Trophoblast cell (in vitro differentiated cells and primary cell): ENCODE data around the gene SPPL3.

Experiments
- DNase-seq, 2 donors: peaks; one replicate each; pipeline ENCODE4 v3.0.0-alpha.2; 2016
- H2AFZ ChIP-seq: 2 replicates; pipeline ENCODE4 v1.6.1; 2013; ENCODE audit warnings: low read length, moderate library complexity, mild to moderate bottlenecking; ENCODE audit not compliant: insufficient read depth, poor library complexity
- H2AK5ac ChIP-seq: 2 replicates; pipeline ENCODE4 v1.6.1; 2013; ENCODE audit warnings: mild to moderate bottlenecking, low read length
- H2BK120ac ChIP-seq: 2 replicates; pipeline ENCODE4 v1.6.1; 2013; ENCODE audit warnings: low read length, mild to moderate bottlenecking, moderate library complexity; ENCODE audit not compliant: insufficient read depth, poor library complexity
- H2BK12ac ChIP-seq: 2 replicates; pipeline ENCODE4 v1.6.1; 2013; ENCODE audit warnings: mild to moderate bottlenecking, low read length, moderate library complexity
- H2BK5ac ChIP-seq: 2 replicates; pipeline ENCODE4 v1.6.1; 2013; ENCODE audit warnings: low read length, low read depth, moderate library complexity, mild to moderate bottlenecking; ENCODE audit not compliant: poor library complexity
- H3K14ac ChIP-seq: 2 replicates; pipeline ENCODE4 v1.6.1; 2013; ENCODE audit warnings: mild to moderate bottlenecking, low read length
- H3K18ac ChIP-seq: 2 replicates; pipeline ENCODE4 v1.6.1; 2013; ENCODE audit warnings: mild to moderate bottlenecking, low read length
- H3K23ac ChIP-seq: 2 replicates; pipeline ENCODE4 v1.6.1; 2013; ENCODE audit warnings: low read length
- H3K27ac ChIP-seq: 2 replicates; pipeline ENCODE4 v1.5.1; 2013; ENCODE audit warnings: low read depth, mild to moderate bottlenecking, inconsistent platforms, low read length, moderate library complexity
- H3K27me3 ChIP-seq: 2 replicates; pipeline ENCODE4 v1.6.1; 2013; ENCODE audit warnings: inconsistent platforms, mild to moderate bottlenecking, low read length, moderate library complexity; ENCODE audit not compliant: insufficient read depth
- H3K36me3 ChIP-seq, 2 experiments: 1 replicate in 1 of 2; 2 replicates in 1 of 2; pipeline ENCODE4 v1.6.1; 2013; ENCODE audit warnings: low read length in 2 of 2, mild to moderate bottlenecking in 2 of 2, moderate library complexity in 1 of 2; ENCODE audit not compliant: insufficient read depth in 2 of 2, control insufficient read depth in 1 of 2
- H3K4ac ChIP-seq: 2 replicates; pipeline ENCODE4 v1.6.1; 2013; ENCODE audit warnings: low read depth, mild to moderate bottlenecking, low read length, moderate library complexity
- H3K4me1 ChIP-seq, 2 experiments: 1 replicate in 1 of 2; 2 replicates in 1 of 2; pipeline ENCODE4 v1.6.1; 2013; ENCODE audit warnings: low read length in 2 of 2, mild to moderate bottlenecking in 2 of 2, moderate library complexity in 1 of 2; ENCODE audit not compliant: insufficient read depth in 2 of 2, control insufficient read depth in 1 of 2
- H3K4me2 ChIP-seq: 2 replicates; pipeline ENCODE4 v1.6.1; 2013; ENCODE audit warnings: inconsistent platforms, mild to moderate bottlenecking, low read length, moderate library complexity
- H3K4me3 ChIP-seq: 2 replicates; pipeline ENCODE4 v1.5.1; 2013; ENCODE audit warnings: mild to moderate bottlenecking, low read depth, low read length, inconsistent platforms
- H3K79me1 ChIP-seq: one replicate; pipeline ENCODE4 v1.6.1; 2013; ENCODE audit warnings: low read length
- H3K79me2 ChIP-seq: 2 replicates; pipeline ENCODE4 v1.6.1; 2013; ENCODE audit warnings: low read length, mild to moderate bottlenecking; ENCODE audit not compliant: control insufficient read depth, insufficient read depth, poor library complexity
- H3K9ac ChIP-seq: 2 replicates; pipeline ENCODE4 v1.6.1; 2013; ENCODE audit warnings: mild to moderate bottlenecking, low read length
- H3K9me3 ChIP-seq: 2 replicates; pipeline ENCODE4 v1.6.1; 2013; ENCODE audit warnings: low read depth, mild to moderate bottlenecking, control low read depth, inconsistent platforms, low read length; ENCODE audit not compliant: insufficient read depth
- H4K12ac ChIP-seq: 2 replicates; pipeline ENCODE4 v1.6.1; 2013; ENCODE audit warnings: low read depth, mild to moderate bottlenecking, low read length, moderate library complexity
- H4K8ac ChIP-seq: 2 replicates; pipeline ENCODE4 v1.6.1; 2013; ENCODE audit warnings: low read depth, mild to moderate bottlenecking, low read length, moderate library complexity
- H4K91ac ChIP-seq: one replicate; pipeline ENCODE4 v1.6.1; 2013; ENCODE audit warnings: low read depth, mild to moderate bottlenecking, low read length, moderate library complexity
- WGBS: extraction: QIAGEN DNeasy Blood & Tissue Kit; methylation state at CpG from one replicate; pipeline ENCODE4 v1.1.7; 2013; ENCODE audit warnings: missing lambda C conversion rate; ENCODE audit not compliant: insufficient read length, insufficient coverage; ENCODE audit errors: extremely low coverage; 5-methylcytosine and 5-hydroxymethylcytosine counted together

The SPPL3 gene

GRCh38 chr12:120834489-120835303 is 69.5 kb downstream of the SPPL3 start:
- Histone ChIP-seq H3K27me3 (no peaks in the 10 kb centered on the region), H4K8ac (no peak overlapping the region), H3K79me2 (peaks cover 2% of the 10 kb centered on the region), H2AK5ac (no peak overlapping the region), H4K12ac (no peak overlapping the region), H3K79me1 (no peaks in the 10 kb centered on the region), H3K4me1 (peaks cover 0 to 3% of the 10 kb centered on the region in 2 experiments), H4K91ac (no peak overlapping the region), H3K18ac (no peak overlapping the region), H3K4me2 (no peak overlapping the region), H2BK5ac (no peak overlapping the region), H2BK12ac (no peak overlapping the region), H3K9ac (no peak overlapping the region), H3K14ac (no peak overlapping the region), H3K27ac (no peak overlapping the region), H3K4me3 (no peak overlapping the region), H2AFZ (no peak overlapping the region), H3K36me3 (no peaks in the 10 kb centered on the region), H3K9me3 (no peaks in the 10 kb centered on the region), H2BK120ac (no peak overlapping the region), H3K4ac (no peak overlapping the region), H3K23ac (no peak overlapping the region)
- WGBS: no CpG with 5 or more reads among the region's 4 CpGs
- no peak for DNase-seq

GRCh38 chr12:120833849-120834248 is 70.3 kb downstream of the SPPL3 start:
- no peak overlapping the region for H3K14ac ChIP-seq
- H3K4me1 ChIP-seq: peaks cover 0 to 3% of the 10 kb centered on the region in 2 experiments
- H4K12ac ChIP-seq: no peak overlapping the region
- no peak overlapping the region for H4K8ac ChIP-seq
- no peak overlapping the region for H3K4me2 ChIP-seq
- DNase-seq: peak in 1 of 2 donors; percentile 36
- H2BK12ac ChIP-seq: no peak overlapping the region
- no peaks in the 10 kb centered on the region for H3K9me3 ChIP-seq
- H3K4me3 ChIP-seq: no peak overlapping the region
- no peak overlapping the region for H2AFZ ChIP-seq
- no peak overlapping the region for H2BK120ac ChIP-seq
- H3K27ac ChIP-seq: no peak overlapping the region
- no CpG with 5 or more reads among the region's 4 CpGs for WGBS
- H2BK5ac ChIP-seq: no peak overlapping the region
- no peak overlapping the region for H2AK5ac ChIP-seq
- no peak overlapping the region for H3K9ac ChIP-seq
- no peak overlapping the region for H4K91ac ChIP-seq
- no peak overlapping the region for H3K18ac ChIP-seq
- no peaks in the 10 kb centered on the region for H3K27me3 ChIP-seq
- no peak overlapping the region for H3K23ac ChIP-seq
- H3K79me1 ChIP-seq: no peaks in the 10 kb centered on the region
- peaks cover 2% of the 10 kb centered on the region for H3K79me2 ChIP-seq
- no peaks in the 10 kb centered on the region for H3K36me3 ChIP-seq
- no peak overlapping the region for H3K4ac ChIP-seq

- Histone ChIP-seq H3K18ac (no peak overlapping the region), H3K79me2 (peaks cover 4% of the 10 kb centered on the region), H2AFZ (no peak overlapping the region), H3K23ac (no peak overlapping the region), H4K12ac (no peak overlapping the region), H3K36me3 (no peaks in the 10 kb centered on the region), H4K8ac (no peak overlapping the region), H4K91ac (no peak overlapping the region), H3K27me3 (no peaks in the 10 kb centered on the region), H2BK12ac (no peak overlapping the region), H3K14ac (no peak overlapping the region), H2BK120ac (no peak overlapping the region), H3K4me1 (peaks cover 0 to 3% of the 10 kb centered on the region in 2 experiments), H3K9ac (no peak overlapping the region), H3K79me1 (no peaks in the 10 kb centered on the region), H3K27ac (no peak overlapping the region), H2AK5ac (no peak overlapping the region), H3K4me2 (no peak overlapping the region), H2BK5ac (no peak overlapping the region), H3K9me3 (no peaks in the 10 kb centered on the region), H3K4ac (no peak overlapping the region), H3K4me3 (no peak overlapping the region)
- no peak for DNase-seq
- WGBS: no CpG with 5 or more reads among the region's 2 CpGs
These were observed 71.4 kb downstream of the SPPL3 start for GRCh38 chr12:120832737-120833136.

GRCh38 chr12:120831648-120832267 is 72.4 kb downstream of the SPPL3 start:
- H3K23ac ChIP-seq: no peak overlapping the region
- no peak overlapping the region for H4K8ac ChIP-seq
- H2BK12ac ChIP-seq: no peak overlapping the region
- no peak overlapping the region for H2AFZ ChIP-seq
- no peak overlapping the region for H3K14ac ChIP-seq
- H4K12ac ChIP-seq: no peak overlapping the region
- H3K27me3 ChIP-seq: no peaks in the 10 kb centered on the region
- no peak overlapping the region for H3K4me3 ChIP-seq
- H2AK5ac ChIP-seq: no peak overlapping the region
- no peak for DNase-seq
- H3K4me2 ChIP-seq: no peak overlapping the region
- no peaks in the 10 kb centered on the region for H3K79me1 ChIP-seq
- no peaks in the 10 kb centered on the region for H3K9me3 ChIP-seq
- no peak overlapping the region for H2BK5ac ChIP-seq
- no peak overlapping the region for H3K27ac ChIP-seq
- no peak overlapping the region for H4K91ac ChIP-seq
- WGBS: no CpG with 5 or more reads among the region's 2 CpGs
- H3K4ac ChIP-seq: no peak overlapping the region
- H3K79me2 ChIP-seq: peaks cover 4% of the 10 kb centered on the region
- no peaks in the 10 kb centered on the region for H3K36me3 ChIP-seq
- H3K9ac ChIP-seq: no peak overlapping the region
- H3K4me1 ChIP-seq: peaks cover 0 to 3% of the 10 kb centered on the region in 2 experiments
- no peak overlapping the region for H3K18ac ChIP-seq
- H2BK120ac ChIP-seq: no peak overlapping the region
